Frontal cortex (tissue), 4 donors: Measurements from ENCODE around the gene FGR. TPM values are rescaled to one million over a fixed set of nuclear protein-coding genes. Genes with fewer than 3 reads are reported as not detected.
"Not testable (repeated sequence)": the region's sequence is repeated elsewhere in the genome, so short reads cannot be mapped to it uniquely, and the experiment has no call there.

ENCODE experiments used
- DNase-seq, 2 donors: peaks; one replicate each; pipeline ENCODE4 v3.0.0; 2012; ENCODE audit warnings: low spot score in 2 of 2
- FAIRE-seq: peaks from 2 replicates; lab custom pipeline; 2012; peaks lifted over from hg19 to GRCh38; lab: Jason Lieb, UNC
- total RNA-seq: library from RNA; depleted of rRNA; stranded (reverse); fragments of >200 nt; gene quantifications from one replicate; pipeline ENCODE4 v1.2.3, GENCODE V29; 2014
- donor health status: control.
- donor health status: control.
- donor health status: control.

FGR gene
- total RNA-seq, 1 donor from 2014 or later = 0.41 TPM

- DNase-seq = no peak
- FAIRE-seq = no peak
These were observed 3.8 kb upstream of the FGR start for GRCh38 chr1:27638805-27639204.

GRCh38 chr1:27638047-27638734 is 3.2 kb upstream of the FGR start:
- no peak for FAIRE-seq

GRCh38 chr1:27635396-27636142 is 584 bp upstream of the FGR start:
- FAIRE-seq (no peak), DNase-seq (no peak)

More at GRCh38 chr1:27638047-27638734, 3.2 kb upstream of the FGR start:
- no peak for DNase-seq

- FAIRE-seq (no peak), DNase-seq (peak; percentile 41 to 57)
These were observed 604 bp downstream of the FGR start for GRCh38 chr1:27634177-27634984.

GRCh38 chr1:27633640-27634176 is 1.3 kb downstream of the FGR start:
- no peak for FAIRE-seq
- no peak for DNase-seq

- no peak for DNase-seq
- FAIRE-seq = no peak
These were observed 1.7 kb downstream of the FGR start for GRCh38 chr1:27633298-27633610.

- no peak for DNase-seq
These were observed 2.3 kb downstream of the FGR start for GRCh38 chr1:27632387-27633297.

GRCh38 chr1:27630859-27631491 is 4.0 kb downstream of the FGR start:
- FAIRE-seq (no peak), DNase-seq (no peak)

More at GRCh38 chr1:27632387-27633297, 2.3 kb downstream of the FGR start:
- no peak for FAIRE-seq

- FAIRE-seq (no peak), DNase-seq (no peak)
These were observed 6.3 kb downstream of the FGR start for GRCh38 chr1:27628712-27629111.

- FAIRE-seq, DNase-seq: not testable (repeated sequence)
These were observed 7.3 kb downstream of the FGR start for GRCh38 chr1:27627733-27628132.

- FAIRE-seq (no peak), DNase-seq (no peak)
These were observed 7.9 kb downstream of the FGR start for GRCh38 chr1:27627061-27627460.

- FAIRE-seq = no peak
These were observed 8.7 kb downstream of the FGR start for GRCh38 chr1:27626031-27626935.

GRCh38 chr1:27624467-27625178 is 10.4 kb downstream of the FGR start:
- FAIRE-seq = no peak
- no peak for DNase-seq

More at GRCh38 chr1:27626031-27626935, 8.7 kb downstream of the FGR start:
- no peak for DNase-seq

GRCh38 chr1:27623327-27624212 is 11.4 kb downstream of the FGR start:
- no peak for FAIRE-seq
- DNase-seq = no peak

- FAIRE-seq = no peak
- no peak for DNase-seq
These were observed 12.2 kb downstream of the FGR start for GRCh38 chr1:27622828-27623227.
